Caco-2 (cell line): Measurements from ENCODE around the gene RGS7. TPM values are rescaled to one million over a fixed set of nuclear protein-coding genes. Genes with fewer than 3 reads are reported as not detected.

Experiments
- BruUV-seq: library from RNA; stranded (reverse); fragments of 400-500 nt; replicated peaks from 2 replicates; lab custom pipeline; 2021; lab: Mats Ljungman, UMichigan
- CTCF ChIA-PET: fragments of 300-600 bp; sonication (Branson Sonifier 250); formaldehyde crosslinking; loops from one replicate; lab custom pipeline; 2022; ENCODE audit warnings: antibody characterized with exemption; lab: Charles Lee
- POLR2A ChIA-PET: fragments of 300-600 bp; sonication (Branson Sonifier 250); formaldehyde crosslinking; loops from one replicate; lab custom pipeline; 2022; ENCODE audit warnings: antibody characterized with exemption; lab: Charles Lee
- DNase-seq, 2 experiments: peaks; one replicate each; pipeline versions ENCODE4 v3.0.0 to v3.0.0-alpha.2; 2020 to 2022
- H3K27me3 ChIP-seq: replicated peaks from 2 replicates; pipeline ENCODE4 v1.6.0; 2011; ENCODE audit warnings: low read length; ENCODE audit not compliant: control insufficient read depth, insufficient read depth
- H3K36me3 ChIP-seq: 2 replicates; pipeline ENCODE4 v1.5.1; 2011; ENCODE audit warnings: low read length; ENCODE audit not compliant: control insufficient read depth, insufficient read depth
- H3K4me1 ChIP-seq: fragments of 250-450 bp; sonication (Bioruptor Pico); 2 replicates; pipeline ENCODE4 v1.5.1; 2020; ENCODE audit warnings: mild to moderate bottlenecking
- H3K4me3 ChIP-seq: 2 replicates; pipeline ENCODE4 v1.5.1; 2011; ENCODE audit warnings: low read depth, mild to moderate bottlenecking, control low read depth, low read length
- H3K9me3 ChIP-seq: fragments of 250-450 bp; sonication (Bioruptor Pico); 2 replicates; pipeline ENCODE4 v1.5.1; 2020; ENCODE audit warnings: mild to moderate bottlenecking, moderate library complexity
- H3K27ac Mint-ChIP-seq: one replicate; pipeline ENCODE4 v1.8.0; 2022; ENCODE audit warnings: mixed read lengths; ENCODE audit not compliant: unreplicated experiment
- H3K27me3 Mint-ChIP-seq: one replicate; pipeline ENCODE4 v1.8.0; 2022; ENCODE audit warnings: mixed read lengths; ENCODE audit not compliant: insufficient read depth, unreplicated experiment
- H3K36me3 Mint-ChIP-seq: one replicate; pipeline ENCODE4 v1.8.0; 2022; ENCODE audit warnings: mild to moderate bottlenecking, mixed read lengths; ENCODE audit not compliant: insufficient read depth, unreplicated experiment
- H3K4me1 Mint-ChIP-seq: one replicate; pipeline ENCODE4 v1.8.0; 2022; ENCODE audit warnings: low read depth, mixed read lengths; ENCODE audit not compliant: unreplicated experiment
- H3K4me3 Mint-ChIP-seq: one replicate; pipeline ENCODE4 v1.8.0; 2022; ENCODE audit warnings: mild to moderate bottlenecking, moderate library complexity, mixed read lengths; ENCODE audit not compliant: unreplicated experiment
- H3K9me3 Mint-ChIP-seq: one replicate; pipeline ENCODE4 v1.8.0; 2022; ENCODE audit warnings: mixed read lengths; ENCODE audit not compliant: unreplicated experiment
- CTCF ChIP-seq, 2 experiments: fragments of 200-600 bp in 1 of 2; IDR thresholded peaks; 1 replicate in 1 of 2; 2 replicates in 1 of 2; pipeline versions ENCODE4 v1.5.1 to v1.8.0; 2011 to 2022; ENCODE audit warnings: antibody characterized with exemption in 1 of 2, control low read depth in 1 of 2, inconsistent platforms in 1 of 2, low read depth in 1 of 2, low read length in 1 of 2, mild to moderate bottlenecking in 1 of 2, moderate library complexity in 1 of 2; ENCODE audit not compliant: insufficient read depth in 1 of 2, severe bottlenecking in 1 of 2, unreplicated experiment in 1 of 2
- intact Hi-C: fragments of 100-400 bp; cut with micrococcal nuclease; formaldehyde crosslinking; loops from one replicate; pipeline ENCODE4 v1.10.0; 2022; ENCODE audit not compliant: unreplicated experiment
- total RNA-seq: library from RNA; stranded (reverse); gene quantifications from 2 replicates; pipeline ENCODE4 v1.2.3, GENCODE V29; 2022

The RGS7 gene
- total RNA-seq, 1 experiment from 2014 or later = not detected

DNA sequence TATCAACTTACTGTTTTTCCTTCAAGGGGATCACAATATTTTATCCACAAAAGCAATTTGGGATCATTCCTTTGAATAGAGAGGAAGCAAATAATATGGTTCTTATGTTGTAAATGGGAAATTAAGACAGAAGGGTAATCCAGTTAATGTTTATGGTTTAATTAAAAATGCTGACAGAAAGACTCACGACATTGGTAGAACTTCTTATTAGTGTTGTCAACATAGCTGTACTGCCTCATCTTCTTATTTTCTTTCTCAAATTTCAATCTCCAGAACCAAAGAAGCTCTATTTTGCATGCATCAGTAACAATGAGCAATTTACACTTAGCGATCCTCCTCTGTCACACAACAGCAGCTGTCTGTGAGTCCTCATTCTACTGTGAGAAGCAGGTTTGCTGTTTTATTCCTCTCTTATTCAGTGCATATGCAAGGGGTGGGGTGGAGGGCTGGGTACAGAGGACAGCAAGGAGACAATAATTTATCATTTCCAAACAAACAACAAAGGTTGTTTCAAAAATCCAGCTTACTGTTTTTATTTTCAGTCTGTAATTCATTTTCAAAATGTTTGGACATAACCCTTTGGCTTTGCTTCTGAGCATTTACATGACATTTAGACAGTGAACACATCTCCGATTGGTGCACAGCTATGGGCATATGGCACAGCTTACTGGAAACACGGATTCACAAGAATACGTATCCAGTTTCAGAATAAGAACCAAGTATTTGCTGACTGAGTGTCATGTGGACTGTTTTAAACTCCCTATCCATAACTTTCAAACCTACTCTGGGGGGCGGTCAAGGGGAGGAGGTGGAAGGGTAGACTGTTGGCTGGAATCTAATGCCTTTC lies 335.9 kb downstream of the RGS7 start:
- Histone ChIP-seq H3K4me3 (no peak overlapping the region), H3K9me3 (no peaks in the 10 kb centered on the region), H3K27me3 (no peaks in the 10 kb centered on the region), H3K36me3 (no peaks in the 10 kb centered on the region), H3K4me1 (no peaks in the 10 kb centered on the region)
- POLR2A ChIA-PET = no interaction called here
- intact Hi-C loops = no loop called here
- Mint-ChIP-seq H3K4me3 (no peak overlapping the region), H3K4me1 (no peaks in the 10 kb centered on the region), H3K27me3 (no peaks in the 10 kb centered on the region), H3K9me3 (peaks cover 16% of the 10 kb centered on the region), H3K27ac (no peak overlapping the region), H3K36me3 (no peaks in the 10 kb centered on the region)
- BruUV-seq = no TSS peak
- no peak for DNase-seq
- CTCF ChIA-PET = no interaction called here
- TF ChIP-seq CTCF (IDR thresholded peaks at IDR 0.05; ENCODE audit: insufficient read depth in 1 of 2, low read depth in 1 of 2, low read length in 1 of 2, severe bottlenecking in 1 of 2, unreplicated experiment in 1 of 2) = no peak

DNA sequence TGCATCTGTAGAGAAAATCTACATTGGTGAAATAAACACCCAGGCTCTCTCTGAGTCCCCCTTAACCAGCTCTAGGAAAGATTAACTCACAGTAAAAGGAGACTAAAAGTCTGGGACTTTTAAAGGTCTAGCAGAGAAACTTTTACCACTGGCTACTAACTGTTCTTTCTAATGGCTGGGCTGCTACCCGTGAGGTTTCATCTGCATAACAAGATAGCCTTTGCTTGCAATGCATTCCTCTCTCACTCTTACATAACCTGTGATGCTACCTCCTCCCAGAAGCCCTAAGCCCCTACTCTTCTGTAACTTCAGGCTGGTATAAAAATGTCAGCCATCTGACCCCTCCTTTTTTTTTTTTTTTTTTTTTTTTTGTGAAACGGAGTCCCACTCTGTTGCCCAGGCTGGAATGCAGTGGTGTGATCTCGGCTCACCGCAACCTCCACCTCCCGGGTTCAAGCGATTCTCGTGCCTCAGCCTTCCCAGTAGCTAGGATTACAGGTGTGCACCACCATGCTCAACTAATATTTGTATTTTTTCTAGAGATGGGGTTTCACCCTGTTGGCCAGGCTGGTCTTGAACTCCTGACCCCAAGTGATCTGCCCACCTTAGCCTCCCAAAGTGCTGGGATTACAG lies 344.2 kb downstream of the RGS7 start:
- no peaks in the 10 kb centered on the region for H3K4me1 Mint-ChIP-seq
- BruUV-seq = no TSS peak
- no peak for TF ChIP-seq CTCF (IDR thresholded peaks at IDR 0.05; ENCODE audit: insufficient read depth in 1 of 2, low read depth in 1 of 2, low read length in 1 of 2, severe bottlenecking in 1 of 2, unreplicated experiment in 1 of 2)
- intact Hi-C loops = no loop called here
- H3K4me3 ChIP-seq = no peak overlapping the region
- no peaks in the 10 kb centered on the region for H3K36me3 ChIP-seq
- DNase-seq = no peak
- H3K27ac Mint-ChIP-seq = no peak overlapping the region
- H3K27me3 ChIP-seq = no peaks in the 10 kb centered on the region
- H3K4me3 Mint-ChIP-seq = no peak overlapping the region
- no peaks in the 10 kb centered on the region; the same call in 1 of the 2 replicates for H3K9me3 ChIP-seq
- ChIA-PET CTCF (no interaction called here), POLR2A (no interaction called here)
- H3K36me3 Mint-ChIP-seq = no peaks in the 10 kb centered on the region
- no peaks in the 10 kb centered on the region for H3K27me3 Mint-ChIP-seq
- no peaks in the 10 kb centered on the region for H3K4me1 ChIP-seq
- peaks cover 15% of the 10 kb centered on the region for H3K9me3 Mint-ChIP-seq

DNA sequence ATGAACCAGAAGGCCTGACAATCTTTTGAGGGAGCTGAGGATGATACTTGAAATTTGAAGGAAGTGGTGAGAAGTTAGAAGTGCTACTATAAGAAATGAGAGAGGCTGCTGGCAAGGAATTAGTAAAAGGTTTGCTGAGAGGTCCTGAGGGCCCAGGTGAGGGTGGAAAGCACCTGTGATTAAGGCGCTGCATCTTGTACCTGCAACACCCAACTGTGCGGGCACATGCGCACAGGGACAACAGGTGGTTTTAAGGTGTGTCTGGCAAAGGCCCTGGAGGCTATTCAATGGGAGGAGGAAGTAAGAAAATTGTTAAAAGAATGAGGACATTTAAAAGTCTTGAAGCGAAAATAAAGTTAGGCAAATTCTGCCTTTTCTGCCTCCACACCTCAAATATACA lies 349.3 kb downstream of the RGS7 start:
- DNase-seq = no peak
- Mint-ChIP-seq H3K27me3 (no peaks in the 10 kb centered on the region), H3K4me3 (no peak overlapping the region), H3K4me1 (no peaks in the 10 kb centered on the region), H3K36me3 (no peaks in the 10 kb centered on the region), H3K9me3 (no peaks in the 10 kb centered on the region), H3K27ac (no peak overlapping the region)
- no peak for TF ChIP-seq CTCF (IDR thresholded peaks at IDR 0.05; ENCODE audit: insufficient read depth in 1 of 2, low read depth in 1 of 2, low read length in 1 of 2, severe bottlenecking in 1 of 2, unreplicated experiment in 1 of 2)
- Histone ChIP-seq H3K4me3 (no peak overlapping the region), H3K36me3 (no peaks in the 10 kb centered on the region), H3K9me3 (no peaks in the 10 kb centered on the region; the same call in 1 of the 2 replicates), H3K4me1 (no peaks in the 10 kb centered on the region), H3K27me3 (no peaks in the 10 kb centered on the region)
- intact Hi-C loops = no loop called here
- BruUV-seq = no TSS peak
- ChIA-PET CTCF (no interaction called here), POLR2A (no interaction called here)
